Esophagus muscularis mucosa (tissue), 4 donors: ENCODE data around the gene LTBP2.

Experiments
- CTCF ChIP-seq, 3 experiments: fragments of 200-600 bp in 2 of 3; fragments of 450-650 bp in 1 of 3; sonication (generic) in 2 of 3; IDR thresholded peaks; one replicate each; pipeline ENCODE4 v1.5.1; 2017 to 2019; ENCODE audit warnings: antibody characterized with exemption in 3 of 3, mild to moderate bottlenecking in 2 of 3, moderate library complexity in 1 of 3
- EP300 ChIP-seq: sonication (generic); formaldehyde crosslinking; IDR thresholded peaks from one replicate; pipeline ENCODE4 v1.6.1; 2017; ENCODE audit warnings: antibody characterized with exemption
- POLR2A ChIP-seq: fragments of 450-650 bp; IDR thresholded peaks from one replicate; pipeline ENCODE4 v1.6.1; 2017; ENCODE audit warnings: antibody characterized with exemption, moderate library complexity, mild to moderate bottlenecking, low read depth
- POLR2AphosphoS5 ChIP-seq, 2 donors: sonication (generic); formaldehyde crosslinking; IDR thresholded peaks; one replicate each; pipeline ENCODE4 v1.6.1; 2017; ENCODE audit warnings: antibody characterized with exemption in 2 of 2

DNA sequence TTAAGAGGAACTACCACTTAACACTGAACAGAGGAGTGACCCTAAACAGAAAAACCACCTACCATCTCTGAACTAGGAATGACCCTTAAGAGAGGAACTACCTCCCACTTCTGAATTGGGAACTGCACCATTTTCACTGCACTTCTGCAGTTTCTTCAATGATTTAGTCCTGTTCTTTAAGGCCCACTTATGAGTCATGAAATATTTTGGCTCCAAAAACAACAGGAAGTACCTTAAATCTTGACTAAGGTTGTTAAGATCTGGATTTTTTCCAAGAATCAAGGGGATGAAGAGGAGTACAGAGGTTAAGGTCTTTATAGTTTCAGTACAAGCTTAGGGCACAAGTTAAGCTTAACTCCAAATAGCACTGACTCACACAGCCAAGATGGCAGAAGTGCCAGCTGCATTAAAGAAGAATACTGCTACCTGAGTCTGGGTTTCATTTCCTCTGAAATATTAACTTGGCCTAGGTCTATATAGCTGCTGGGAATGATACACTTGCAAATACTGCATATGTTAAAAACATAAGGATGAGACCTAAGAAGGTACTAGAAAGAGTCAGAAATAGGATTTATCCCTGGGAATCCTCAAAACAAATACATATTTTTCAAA, 123.1 kb downstream of the LTBP2 start:
- TF ChIP-seq CTCF (IDR thresholded peaks at IDR 0.05) (no peak), EP300 (no peak), POLR2AphosphoS5 (IDR thresholded peaks at IDR 0.05) (no peak), POLR2A (no peak)
